ENCODE measurements around the gene MANSC4. TPM values are rescaled to one million over a fixed set of nuclear protein-coding genes. Genes with fewer than 3 reads are reported as not detected.

The MANSC4 gene
- total and polyA plus RNA-seq, 2 donors (not counting 3 experiments of a cell fraction or from before 2014, with no cell fraction given) = not detected

GRCh38 chr12:27826076-27826475 lies 46.0 kb upstream of the MANSC4 start:
- no peaks in the 10 kb centered on the region for H3K9me1 ChIP-seq (replicated peaks; ENCODE audit: control insufficient read depth, extremely low read depth, insufficient read depth, low read length)
- no peaks in the 10 kb centered on the region for H3K27me3 ChIP-seq (ENCODE audit: control insufficient read depth in 2 of 2, insufficient read depth in 2 of 2, low read length in 2 of 2)
- peaks cover 18% of the 10 kb centered on the region for H3K4me1 ChIP-seq (ENCODE audit: control insufficient read depth, extremely low read depth, insufficient read depth, low read length)
- H3K4me2 ChIP-seq (ENCODE audit: insufficient read depth, low read length) = no peak overlapping the region
- no peaks in the 10 kb centered on the region for H3K36me3 ChIP-seq (ENCODE audit: control insufficient read depth in 2 of 2, extremely low read depth in 1 of 2, insufficient read depth in 2 of 2, low read length in 2 of 2)
- no peak overlapping the region for H2AFZ ChIP-seq (ENCODE audit: low read depth, low read length)
- POLR2A ChIA-PET = interaction anchor here (0.6 kb wide), 1 partner anchor 112 kb away, joined by 6 read pairs; no protein-coding TSS in a partner anchor
- dilution Hi-C loops (cut with MboI; ENCODE audit: extremely low pct_ligation_motif_present, low sequenced_read_pairs) = no loop called here
- no peak overlapping the region for H3K9ac ChIP-seq (replicated peaks; ENCODE audit: extremely low read depth, insufficient read depth, low read length)
- intact Hi-C loops (cut with micrococcal nuclease) = loop anchor here (10.0 kb wide), 1 partner anchor 1049 kb away; no protein-coding TSS in a partner anchor
- no peaks in the 10 kb centered on the region for H4K20me1 ChIP-seq (replicated peaks; ENCODE audit: control insufficient read depth, extremely low read depth, insufficient read depth, low read length)
- FAIRE-seq (no peak), DNase-seq (ENCODE audit: low read depth, low spot score) (no peak)
- H3K79me2 ChIP-seq (ENCODE audit: control insufficient read depth, insufficient read depth, low read length) = no peaks in the 10 kb centered on the region
- CTCF ChIA-PET = no interaction called here
- TF ChIP-seq GATA2 (IDR thresholded peaks at IDR 0.05; ENCODE audit: insufficient read depth, insufficient read length, low read depth, low read length) (no peak), POLR2A (IDR thresholded peaks at IDR 0.05; ENCODE audit: low read depth, low read length) (no peak), POLR2AphosphoS5 (IDR thresholded peaks at IDR 0.05; ENCODE audit: insufficient read depth, low read depth, low read length) (no peak), MYC (IDR thresholded peaks at IDR 0.05; ENCODE audit: low read depth, low read length) (no peak), MAX (IDR thresholded peaks at IDR 0.05; ENCODE audit: insufficient read depth, insufficient read length) (no peak), EZH2 (IDR thresholded peaks at IDR 0.05; ENCODE audit: borderline replicate concordance, low read depth, low read length, severe bottlenecking) (no peak), JUN (IDR thresholded peaks at IDR 0.05; ENCODE audit: borderline replicate concordance, insufficient read depth, insufficient read length, low read depth) (no peak), FOS (IDR thresholded peaks at IDR 0.05; ENCODE audit: borderline replicate concordance, insufficient read depth, low read length) (no peak), CTCF (IDR thresholded peaks at IDR 0.05; ENCODE audit: extremely low read depth in 1 of 2, insufficient read depth in 1 of 2, low read depth in 1 of 2, low read length in 2 of 2) (no peak)
- no peak overlapping the region for H3K27ac ChIP-seq (ENCODE audit: insufficient read depth, low read depth, low read length)
- no peak overlapping the region for H3K4me3 ChIP-seq (replicated peaks in 1 of 3; ENCODE audit: insufficient read depth in 1 of 3, low read depth in 1 of 3, low read length in 3 of 3)
- BruUV-seq (replicated peaks) = no TSS peak
- H3K9me3 ChIP-seq (replicated peaks; ENCODE audit: control insufficient read depth, insufficient read depth, low read length) = no peaks in the 10 kb centered on the region

All from endothelial cell of umbilical vein (primary cell).